ENCODE measurements around the gene SCAF1. TPM values are rescaled to one million over a fixed set of nuclear protein-coding genes. Genes with fewer than 3 reads are reported as not detected.

SCAF1 gene
- polyA plus RNA-seq, 1 donor from 2014 or later: 11.9 TPM

DNA sequence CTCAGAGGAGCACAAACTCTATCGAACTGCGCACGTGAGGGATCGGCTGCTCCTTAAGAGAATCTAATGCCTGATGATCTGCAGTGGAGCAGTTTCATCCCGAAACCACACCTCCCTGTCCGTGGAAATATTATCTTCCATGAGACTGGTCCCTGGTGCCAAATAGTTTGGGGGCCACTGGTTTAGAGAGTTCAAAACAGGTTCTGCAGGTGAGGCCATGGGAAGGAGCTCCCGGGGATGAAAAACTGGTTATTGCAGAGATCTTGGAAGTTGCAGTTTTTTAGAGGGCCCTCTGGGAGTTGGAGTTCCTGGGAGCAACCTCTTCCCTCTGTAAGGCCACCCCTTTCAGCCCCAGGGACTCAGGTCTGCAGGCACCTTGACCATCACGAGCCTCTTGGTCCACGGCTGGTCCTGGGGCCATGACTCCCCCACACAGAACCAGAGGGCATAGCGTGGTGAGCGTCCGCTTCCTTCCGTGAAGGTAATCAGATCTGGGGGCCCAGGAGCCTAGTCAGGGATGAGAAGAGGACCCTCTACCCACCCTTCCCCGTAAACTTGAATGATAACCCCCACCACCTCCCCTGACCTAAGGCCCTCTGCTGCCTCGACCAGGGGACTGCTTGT is 18.4 kb downstream of the SCAF1 start:
- H3F3A ChIP-seq (ENCODE audit: insufficient read depth, low read length, poor library complexity, severe bottlenecking): no peaks in the 10 kb centered on the region
- H2AFZ ChIP-seq (ENCODE audit: low read depth, low read length): no peak overlapping the region
- H3K9me2 ChIP-seq (ENCODE audit: insufficient read depth, low read length): no peaks in the 10 kb centered on the region
- H3K36me3 ChIP-seq (ENCODE audit: insufficient read depth, low read length): no peaks in the 10 kb centered on the region
- TF ChIP-seq, protein P1, sequence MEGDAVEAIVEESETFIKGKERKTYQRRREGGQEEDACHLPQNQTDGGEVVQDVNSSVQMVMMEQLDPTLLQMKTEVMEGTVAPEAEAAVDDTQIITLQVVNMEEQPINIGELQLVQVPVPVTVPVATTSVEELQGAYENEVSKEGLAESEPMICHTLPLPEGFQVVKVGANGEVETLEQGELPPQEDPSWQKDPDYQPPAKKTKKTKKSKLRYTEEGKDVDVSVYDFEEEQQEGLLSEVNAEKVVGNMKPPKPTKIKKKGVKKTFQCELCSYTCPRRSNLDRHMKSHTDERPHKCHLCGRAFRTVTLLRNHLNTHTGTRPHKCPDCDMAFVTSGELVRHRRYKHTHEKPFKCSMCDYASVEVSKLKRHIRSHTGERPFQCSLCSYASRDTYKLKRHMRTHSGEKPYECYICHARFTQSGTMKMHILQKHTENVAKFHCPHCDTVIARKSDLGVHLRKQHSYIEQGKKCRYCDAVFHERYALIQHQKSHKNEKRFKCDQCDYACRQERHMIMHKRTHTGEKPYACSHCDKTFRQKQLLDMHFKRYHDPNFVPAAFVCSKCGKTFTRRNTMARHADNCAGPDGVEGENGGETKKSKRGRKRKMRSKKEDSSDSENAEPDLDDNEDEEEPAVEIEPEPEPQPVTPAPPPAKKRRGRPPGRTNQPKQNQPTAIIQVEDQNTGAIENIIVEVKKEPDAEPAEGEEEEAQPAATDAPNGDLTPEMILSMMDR (IDR thresholded peaks at IDR 0.05; ENCODE audit: poor library complexity, severe bottlenecking): no peak
- no peak overlapping the region for H3K4me2 ChIP-seq (ENCODE audit: low read length)
- H3K4me3 ChIP-seq (ENCODE audit: low read length): no peak overlapping the region
- no peaks in the 10 kb centered on the region for H3K27me3 ChIP-seq (ENCODE audit: insufficient read depth, low read depth, low read length)
- H4K20me1 ChIP-seq (ENCODE audit: insufficient read depth): no peaks in the 10 kb centered on the region
- no peaks in the 10 kb centered on the region for H3K9me3 ChIP-seq (ENCODE audit: low read length)
- H3K9ac ChIP-seq (ENCODE audit: low read length): no peak overlapping the region
- no peaks in the 10 kb centered on the region for H3K79me2 ChIP-seq (replicated peaks; ENCODE audit: insufficient read depth, low read length)
- H3K27ac ChIP-seq (ENCODE audit: low read length): no peak overlapping the region

DNA sequence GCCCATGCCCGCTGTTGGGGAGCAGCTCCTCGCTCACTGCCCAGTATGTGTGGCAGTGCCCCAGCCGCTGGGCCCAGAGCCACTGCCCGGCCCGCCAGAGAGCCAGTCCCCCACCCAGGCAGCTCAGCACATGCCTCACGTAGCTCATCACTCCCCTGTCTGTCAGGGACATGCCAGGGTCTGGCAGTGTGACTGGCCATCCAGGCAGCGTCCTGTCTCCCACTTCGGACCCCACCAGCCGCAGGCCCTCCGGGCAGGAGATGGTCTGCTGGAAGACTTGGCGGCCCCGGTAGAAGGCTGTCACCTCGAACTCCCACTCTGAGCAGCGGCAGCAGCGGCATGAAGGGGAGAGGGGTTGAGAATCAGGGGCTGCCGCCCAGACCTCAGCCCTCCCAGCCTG is 20.0 kb downstream of the SCAF1 start:
- Histone ChIP-seq H2AFZ (ENCODE audit: low read depth, low read length) (no peak overlapping the region), H3K4me2 (ENCODE audit: low read length) (no peak overlapping the region), H3K4me3 (ENCODE audit: low read length) (no peak overlapping the region), H3K79me2 (replicated peaks; ENCODE audit: insufficient read depth, low read length) (no peaks in the 10 kb centered on the region), H3K27ac (ENCODE audit: low read length) (no peak overlapping the region), H3K9me2 (ENCODE audit: insufficient read depth, low read length) (no peaks in the 10 kb centered on the region), H3K36me3 (ENCODE audit: insufficient read depth, low read length) (no peaks in the 10 kb centered on the region), H3K9ac (ENCODE audit: low read length) (no peak overlapping the region), H3F3A (ENCODE audit: insufficient read depth, low read length, poor library complexity, severe bottlenecking) (no peaks in the 10 kb centered on the region), H4K20me1 (ENCODE audit: insufficient read depth) (no peaks in the 10 kb centered on the region), H3K9me3 (ENCODE audit: low read length) (no peaks in the 10 kb centered on the region), H3K27me3 (ENCODE audit: insufficient read depth, low read depth, low read length) (no peaks in the 10 kb centered on the region)
- TF ChIP-seq TAF1 (IDR thresholded peaks at IDR 0.05; ENCODE audit: low read depth): no peak

DNA sequence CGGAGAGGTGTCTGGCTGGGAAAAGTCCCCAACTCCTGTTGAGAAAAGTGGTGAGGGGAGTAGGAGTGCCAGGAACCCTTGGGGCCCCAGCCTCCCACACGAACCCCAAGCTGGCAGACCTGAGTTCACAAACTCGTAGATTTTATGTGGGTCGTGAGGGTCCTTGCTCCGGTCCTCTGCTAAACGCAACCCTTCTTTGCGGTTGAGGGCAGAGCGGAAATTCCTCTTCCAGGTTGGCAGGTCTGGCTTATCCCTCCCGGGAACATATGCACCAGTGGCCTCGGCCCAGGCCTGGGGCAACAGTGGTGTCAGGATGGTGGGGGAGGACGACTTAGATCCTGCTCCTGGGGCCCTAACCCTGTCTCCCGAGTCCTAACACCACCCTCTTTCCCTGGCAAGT is 21.2 kb downstream of the SCAF1 start:
- no peaks in the 10 kb centered on the region for H3F3A ChIP-seq (ENCODE audit: insufficient read depth, low read length, poor library complexity, severe bottlenecking)
- H3K27me3 ChIP-seq (ENCODE audit: insufficient read depth, low read depth, low read length): no peaks in the 10 kb centered on the region
- H3K27ac ChIP-seq (ENCODE audit: low read length): no peak overlapping the region
- no peak overlapping the region for H3K4me2 ChIP-seq (ENCODE audit: low read length)
- H2AFZ ChIP-seq (ENCODE audit: low read depth, low read length): no peak overlapping the region
- no peaks in the 10 kb centered on the region for H3K79me2 ChIP-seq (replicated peaks; ENCODE audit: insufficient read depth, low read length)
- TF ChIP-seq EZH2 (IDR thresholded peaks at IDR 0.05; ENCODE audit: borderline replicate concordance, insufficient read depth, low read length, poor library complexity, severe bottlenecking) (no peak), TAF1 (IDR thresholded peaks at IDR 0.05; ENCODE audit: low read depth) (no peak), SMC3 (conservative IDR thresholded peaks at IDR 0.05; ENCODE audit: poor library complexity) (no peak), EP300 (conservative IDR thresholded peaks at IDR 0.05; ENCODE audit: poor library complexity, severe bottlenecking) (no peak), RAD21 (conservative IDR thresholded peaks at IDR 0.05) (no peak), MXI1 (conservative IDR thresholded peaks at IDR 0.05; ENCODE audit: poor library complexity, severe bottlenecking) (no peak), POLR2AphosphoS5 (IDR thresholded peaks at IDR 0.05) (no peak)
- TF ChIP-seq, protein P1 (IDR thresholded peaks at IDR 0.05; ENCODE audit: poor library complexity, severe bottlenecking): no peak
- TF ChIP-seq, protein P2, sequence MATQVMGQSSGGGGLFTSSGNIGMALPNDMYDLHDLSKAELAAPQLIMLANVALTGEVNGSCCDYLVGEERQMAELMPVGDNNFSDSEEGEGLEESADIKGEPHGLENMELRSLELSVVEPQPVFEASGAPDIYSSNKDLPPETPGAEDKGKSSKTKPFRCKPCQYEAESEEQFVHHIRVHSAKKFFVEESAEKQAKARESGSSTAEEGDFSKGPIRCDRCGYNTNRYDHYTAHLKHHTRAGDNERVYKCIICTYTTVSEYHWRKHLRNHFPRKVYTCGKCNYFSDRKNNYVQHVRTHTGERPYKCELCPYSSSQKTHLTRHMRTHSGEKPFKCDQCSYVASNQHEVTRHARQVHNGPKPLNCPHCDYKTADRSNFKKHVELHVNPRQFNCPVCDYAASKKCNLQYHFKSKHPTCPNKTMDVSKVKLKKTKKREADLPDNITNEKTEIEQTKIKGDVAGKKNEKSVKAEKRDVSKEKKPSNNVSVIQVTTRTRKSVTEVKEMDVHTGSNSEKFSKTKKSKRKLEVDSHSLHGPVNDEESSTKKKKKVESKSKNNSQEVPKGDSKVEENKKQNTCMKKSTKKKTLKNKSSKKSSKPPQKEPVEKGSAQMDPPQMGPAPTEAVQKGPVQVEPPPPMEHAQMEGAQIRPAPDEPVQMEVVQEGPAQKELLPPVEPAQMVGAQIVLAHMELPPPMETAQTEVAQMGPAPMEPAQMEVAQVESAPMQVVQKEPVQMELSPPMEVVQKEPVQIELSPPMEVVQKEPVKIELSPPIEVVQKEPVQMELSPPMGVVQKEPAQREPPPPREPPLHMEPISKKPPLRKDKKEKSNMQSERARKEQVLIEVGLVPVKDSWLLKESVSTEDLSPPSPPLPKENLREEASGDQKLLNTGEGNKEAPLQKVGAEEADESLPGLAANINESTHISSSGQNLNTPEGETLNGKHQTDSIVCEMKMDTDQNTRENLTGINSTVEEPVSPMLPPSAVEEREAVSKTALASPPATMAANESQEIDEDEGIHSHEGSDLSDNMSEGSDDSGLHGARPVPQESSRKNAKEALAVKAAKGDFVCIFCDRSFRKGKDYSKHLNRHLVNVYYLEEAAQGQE (IDR thresholded peaks at IDR 0.05; ENCODE audit: borderline replicate concordance): no peak
- no peaks in the 10 kb centered on the region for H3K9me2 ChIP-seq (ENCODE audit: insufficient read depth, low read length)
- H4K20me1 ChIP-seq (ENCODE audit: insufficient read depth): no peaks in the 10 kb centered on the region
- no peak overlapping the region for H3K9ac ChIP-seq (ENCODE audit: low read length)
- H3K4me3 ChIP-seq (ENCODE audit: low read length): no peak overlapping the region
- no peaks in the 10 kb centered on the region for H3K9me3 ChIP-seq (ENCODE audit: low read length)
- H3K36me3 ChIP-seq (ENCODE audit: insufficient read depth, low read length): no peaks in the 10 kb centered on the region
